HG03354 (cell line): ENCODE measurements around the gene AMOTL1.
"Not testable (repeated sequence)": the region's sequence is repeated elsewhere in the genome, so short reads cannot be mapped to it uniquely, and the experiment has no call there.

Experiments used
- ATAC-seq: cut with Tn5 transposase; IDR thresholded peaks from one replicate; pipeline ENCODE4 v1.9.1; 2021; ENCODE audit warnings: mild to moderate bottlenecking; ENCODE audit not compliant: unreplicated experiment, poor library complexity, severe bottlenecking

Gene AMOTL1

DNA sequence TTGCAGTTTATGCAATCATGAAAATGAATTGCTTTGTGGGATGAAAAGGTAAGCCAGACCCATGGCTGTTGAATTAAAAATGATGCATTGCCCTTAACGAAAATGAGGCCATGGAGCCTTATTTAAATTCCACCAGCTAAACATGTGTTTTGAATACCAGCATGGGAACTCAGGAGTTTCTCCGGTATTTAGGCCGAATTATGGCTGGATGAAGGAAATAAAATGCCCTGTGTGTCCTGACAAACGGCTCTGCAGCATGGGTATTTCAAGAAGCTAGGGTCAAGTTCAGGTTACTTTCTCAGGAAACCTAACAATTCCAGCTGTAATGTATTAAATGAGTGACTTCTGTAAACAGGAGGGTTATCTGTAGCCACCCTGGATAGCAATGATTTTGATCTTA lies 38.3 kb downstream of the AMOTL1 start:
- ATAC-seq = no peak

DNA sequence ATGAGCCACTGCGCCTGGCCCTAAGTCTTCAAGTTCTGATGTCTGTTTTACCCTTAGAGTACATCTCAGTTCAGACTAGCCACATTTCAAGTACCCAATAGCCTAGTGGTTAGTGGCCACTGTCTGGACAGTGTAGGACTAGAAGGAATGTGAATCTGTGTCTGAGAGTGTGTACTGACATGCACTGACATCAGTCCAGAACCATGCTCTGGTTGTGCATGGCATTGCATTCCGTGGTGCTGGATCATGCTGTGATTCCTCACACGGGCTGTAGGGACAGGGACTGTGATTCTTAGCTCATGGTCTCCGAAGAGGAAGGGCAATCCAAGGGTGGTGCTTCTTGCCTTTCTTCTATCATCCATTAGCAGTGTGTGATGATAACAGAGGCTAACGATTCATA lies 41.1 kb downstream of the AMOTL1 start:
- ATAC-seq = no peak

DNA sequence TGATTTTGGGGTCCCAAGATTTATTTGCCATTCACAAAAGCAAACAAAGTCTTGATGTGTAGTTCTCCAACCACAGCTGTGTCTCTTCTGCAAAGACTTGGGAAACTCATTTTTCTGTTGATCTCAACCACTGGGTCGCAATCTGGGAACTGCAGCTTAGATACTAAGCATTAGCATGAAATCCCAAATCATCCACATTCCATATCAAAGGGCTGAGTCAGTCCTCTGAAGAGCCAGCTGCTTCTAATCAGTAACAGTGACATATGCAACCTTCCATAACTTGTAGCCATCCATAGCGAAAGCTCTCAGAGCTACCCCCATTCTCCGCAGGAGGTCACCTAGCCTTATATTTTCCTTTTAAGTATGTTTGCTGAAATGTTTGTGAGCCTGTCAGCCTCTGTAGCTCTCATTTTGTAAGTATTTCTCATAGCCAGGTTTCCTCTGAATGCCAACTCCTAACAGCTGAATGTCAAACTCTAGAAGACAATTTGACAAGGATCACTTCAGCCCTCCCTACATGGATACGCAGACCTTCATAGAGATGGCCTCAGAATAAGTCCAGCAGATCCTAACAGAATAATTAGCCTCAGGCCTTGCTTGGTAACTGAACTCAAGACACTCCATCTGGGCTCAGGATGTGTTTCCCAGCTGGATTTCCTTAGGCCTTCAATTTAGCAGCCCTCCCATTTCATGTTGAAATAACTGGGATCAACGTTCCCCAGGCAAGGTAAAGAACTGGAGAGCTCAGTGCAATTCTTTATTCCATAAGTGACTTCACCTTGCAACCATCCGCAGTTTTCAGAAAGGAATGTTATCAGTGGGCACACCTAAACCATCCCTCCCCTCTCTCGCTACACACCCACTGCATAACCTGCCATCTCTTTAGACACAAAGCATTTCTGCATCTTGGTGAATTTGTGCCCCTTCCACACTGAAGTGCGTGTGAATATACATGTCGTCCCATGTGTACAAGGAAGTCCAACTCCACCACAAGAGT lies 44.9 kb downstream of the AMOTL1 start:
- not testable (repeated sequence) for ATAC-seq

DNA sequence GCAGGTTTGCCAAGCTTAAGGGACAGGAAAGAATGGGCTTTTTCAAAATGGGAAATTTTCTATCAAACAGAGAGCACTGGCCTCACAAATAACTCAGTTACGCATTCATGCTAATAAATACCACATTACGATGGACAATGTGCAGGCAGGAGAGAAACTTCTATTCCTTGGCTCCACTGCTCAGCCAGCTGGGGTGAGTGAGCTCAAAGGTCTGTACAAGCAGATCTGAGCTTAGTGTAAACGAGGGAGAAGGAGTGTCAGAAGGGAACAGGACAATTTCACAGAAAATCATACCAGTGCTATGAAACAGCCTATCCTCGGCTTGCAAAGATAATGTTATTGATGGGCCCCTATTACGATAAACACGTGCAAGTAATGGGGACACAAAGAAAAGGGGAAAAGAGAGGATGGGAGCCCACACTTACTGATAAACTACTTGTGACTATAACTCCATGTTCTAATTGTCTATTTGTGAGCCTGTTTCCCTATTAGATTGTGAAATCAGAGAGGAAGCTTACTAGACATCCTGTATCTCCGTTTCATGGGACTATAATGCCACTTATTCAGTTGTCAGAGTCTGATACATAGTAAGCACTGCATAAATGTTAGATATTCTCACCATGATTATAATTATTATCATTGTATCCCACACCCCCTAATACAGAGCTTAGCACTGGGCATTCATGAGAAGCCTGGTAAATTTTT lies 46.3 kb downstream of the AMOTL1 start:
- ATAC-seq = no peak

DNA sequence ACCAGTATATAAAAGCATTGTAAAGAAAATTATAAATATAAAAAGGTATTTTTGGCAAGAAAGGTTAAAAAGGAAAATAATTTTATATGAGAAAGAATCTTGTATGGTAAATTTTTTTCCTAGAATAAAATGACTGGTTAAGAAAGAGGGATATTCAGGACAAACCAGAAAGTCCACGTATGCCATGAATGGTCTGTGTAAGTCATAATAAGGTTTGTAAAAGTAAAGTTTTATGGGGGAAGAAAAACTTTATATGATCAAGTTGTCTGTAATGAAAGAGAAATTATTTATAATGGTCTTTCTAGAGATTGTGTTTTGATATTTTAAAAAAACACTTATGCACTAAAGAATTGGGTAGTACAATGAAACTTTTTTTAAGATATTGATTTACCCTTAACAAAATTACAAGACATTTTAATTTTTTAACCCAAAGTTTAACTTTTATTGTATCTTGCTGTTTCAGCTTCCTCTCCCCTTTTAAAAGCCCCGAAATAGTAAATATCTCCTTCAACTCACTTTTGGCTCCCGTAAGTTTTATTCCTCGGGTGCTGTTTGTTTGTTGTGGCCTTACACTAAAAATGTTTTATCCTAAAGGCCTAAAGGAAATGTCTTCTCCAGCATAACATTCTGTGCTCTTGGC lies 47.7 kb downstream of the AMOTL1 start:
- ATAC-seq = no peak

DNA sequence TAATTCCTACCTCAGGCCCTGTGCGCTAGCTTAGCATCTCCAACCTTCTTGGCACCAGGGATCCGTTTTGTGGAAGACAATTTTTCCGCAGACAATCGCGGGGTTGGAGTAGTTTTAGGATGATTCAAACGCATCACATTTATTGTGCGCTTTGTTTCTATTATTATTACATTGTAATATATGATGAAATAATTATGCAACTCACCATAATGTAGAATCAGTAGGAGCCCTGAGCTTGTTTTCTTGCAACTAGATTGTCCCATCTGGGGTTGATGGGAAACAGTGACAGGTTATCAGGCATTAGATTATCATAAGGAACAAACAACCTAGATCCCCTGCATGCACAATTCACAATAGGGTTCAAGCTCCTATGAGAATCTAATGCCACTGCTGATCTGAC lies 52.3 kb downstream of the AMOTL1 start:
- ATAC-seq = no peak

DNA sequence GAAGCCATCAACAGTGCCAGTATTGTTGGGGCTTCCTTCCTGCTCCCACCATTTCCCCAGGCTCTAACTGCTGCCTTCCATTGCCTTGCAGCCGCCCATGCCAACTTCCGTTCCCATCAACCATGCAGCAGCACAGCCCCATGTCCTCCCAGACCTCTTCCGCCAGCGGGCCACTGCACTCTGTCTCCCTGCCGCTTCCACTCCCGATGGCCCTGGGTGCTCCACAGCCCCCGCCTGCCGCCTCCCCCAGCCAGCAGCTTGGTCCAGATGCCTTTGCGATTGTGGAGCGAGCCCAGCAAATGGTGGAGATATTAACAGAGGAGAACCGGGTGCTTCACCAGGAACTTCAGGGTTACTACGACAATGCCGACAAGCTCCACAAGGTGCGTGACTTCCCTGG lies 53.3 kb downstream of the AMOTL1 start:
- ATAC-seq = no peak

DNA sequence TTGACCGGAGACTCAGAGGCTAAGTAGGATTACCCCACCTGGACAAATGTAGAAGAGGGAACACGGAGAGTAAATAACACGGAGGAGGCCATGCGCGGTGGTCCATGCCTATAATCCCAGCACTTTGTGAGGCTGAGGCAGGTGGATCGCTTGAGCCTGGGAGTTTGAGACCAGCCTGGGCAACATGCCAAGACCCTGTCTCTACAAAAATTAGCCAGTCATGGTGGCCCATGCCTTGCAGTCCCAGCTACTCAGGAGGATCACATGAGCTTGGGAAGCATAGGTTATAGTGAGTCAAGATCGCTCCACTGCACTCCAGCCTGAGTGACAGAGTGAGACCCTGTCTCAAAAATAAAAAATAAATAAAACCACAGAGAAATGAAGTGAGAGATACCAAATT lies 53.9 kb downstream of the AMOTL1 start:
- ATAC-seq = no peak

DNA sequence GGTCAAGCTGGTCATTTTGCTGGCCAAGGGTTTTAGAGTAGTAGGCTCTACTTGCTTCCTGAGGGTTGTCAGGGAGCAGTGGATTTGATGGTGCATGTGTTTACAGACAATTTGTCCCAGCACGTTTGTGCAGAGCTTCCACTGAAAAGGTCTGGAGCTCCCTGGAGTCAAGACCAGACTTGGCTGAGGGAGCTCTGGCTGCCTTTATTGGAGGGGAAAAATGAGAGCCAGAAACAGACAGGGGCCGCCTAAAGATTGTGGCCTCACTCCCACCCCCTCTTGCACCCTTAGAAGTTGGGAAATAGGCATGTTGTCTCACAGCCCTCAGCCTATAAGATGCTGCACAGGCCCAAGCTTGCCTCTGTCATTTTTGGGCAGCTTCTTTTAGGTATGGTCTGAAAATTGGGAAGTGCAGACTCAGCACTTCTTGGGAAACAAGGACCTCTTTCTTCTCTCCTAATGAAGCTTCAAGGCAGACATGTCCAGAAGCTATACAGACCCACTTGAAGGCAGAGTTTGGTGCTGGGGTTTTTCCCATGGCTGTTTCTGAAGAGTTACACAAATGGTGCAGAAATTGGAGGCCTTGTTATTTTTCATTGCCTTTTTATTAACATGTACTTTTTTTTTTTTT lies 55.1 kb downstream of the AMOTL1 start:
- no peak for ATAC-seq

DNA sequence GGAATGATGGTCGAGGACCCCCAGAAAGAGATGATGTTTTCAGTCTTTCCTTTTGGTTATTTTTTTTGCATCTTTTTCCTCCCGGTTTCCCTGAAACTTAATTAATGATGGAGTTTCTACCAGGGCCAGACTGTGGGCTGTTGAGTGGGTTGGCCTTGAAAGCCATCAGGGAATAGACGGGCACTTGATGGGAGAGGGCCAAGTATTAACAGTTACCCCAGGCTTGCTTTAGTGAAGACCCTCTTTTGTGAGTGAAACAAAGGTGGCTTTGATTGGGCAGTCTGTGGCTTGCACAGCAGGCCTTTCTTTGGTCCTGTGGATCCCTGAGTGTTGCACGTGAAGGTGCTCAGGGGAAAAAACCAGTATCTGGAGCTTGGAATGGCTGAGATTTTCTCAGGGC lies 56.9 kb downstream of the AMOTL1 start:
- no peak for ATAC-seq

DNA sequence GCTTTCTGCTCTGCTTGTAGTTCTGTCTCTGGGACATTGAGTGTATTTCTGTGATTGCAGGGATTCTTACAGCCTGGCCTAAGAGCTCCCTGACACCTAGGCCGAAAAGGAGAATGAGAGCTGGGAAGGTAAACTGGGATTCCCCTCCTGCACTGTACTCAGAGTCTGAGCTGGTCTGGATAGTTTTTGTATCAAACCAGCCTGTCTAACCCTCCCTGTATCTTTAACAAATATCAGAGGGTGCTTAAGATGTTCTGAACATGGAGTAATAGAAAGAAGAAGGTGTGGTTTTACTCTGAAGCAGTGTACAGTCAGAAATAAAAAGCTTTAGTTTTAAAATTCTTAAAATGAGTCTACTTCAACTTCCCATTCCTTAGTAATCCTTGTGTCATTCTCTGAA lies 57.3 kb downstream of the AMOTL1 start:
- ATAC-seq = no peak

DNA sequence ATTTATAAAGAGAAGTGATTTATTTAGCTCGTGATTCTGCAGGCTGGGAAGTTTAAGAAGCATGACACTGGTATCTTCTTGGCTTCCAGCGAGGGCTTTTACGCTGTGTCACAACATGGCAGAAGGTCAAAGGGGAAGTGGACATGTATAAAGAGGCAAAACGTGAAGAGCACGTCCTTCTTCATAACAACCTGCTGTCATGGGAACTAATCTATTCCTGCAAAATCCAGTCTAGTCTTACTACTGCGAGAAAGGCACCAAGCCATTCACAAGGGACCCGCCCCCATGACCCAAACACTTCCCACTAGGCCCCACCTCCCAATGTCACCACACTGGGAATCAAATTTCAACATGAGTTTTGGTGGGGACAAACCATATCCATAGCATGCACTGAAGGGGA lies 58.3 kb downstream of the AMOTL1 start:
- no peak for ATAC-seq

DNA sequence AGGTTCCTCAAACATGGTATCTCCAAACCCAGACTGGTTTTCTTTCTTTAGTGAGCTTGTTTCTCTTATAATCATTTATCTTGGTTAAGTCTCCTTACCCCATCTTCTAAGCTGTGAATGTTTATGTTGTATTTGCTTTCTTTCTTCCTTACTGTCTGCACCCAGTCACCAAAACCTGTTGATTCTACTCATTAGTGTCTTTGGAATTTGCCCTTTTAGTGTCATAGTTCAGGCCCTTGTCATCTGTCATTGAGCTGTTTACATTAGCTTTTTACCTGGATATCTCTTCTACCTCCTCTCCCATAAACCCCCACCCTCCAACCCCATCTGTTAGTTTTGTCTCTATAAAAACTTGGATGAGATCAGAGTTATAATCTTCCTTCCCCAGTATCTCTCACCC lies 59.9 kb downstream of the AMOTL1 start:
- no peak for ATAC-seq

DNA sequence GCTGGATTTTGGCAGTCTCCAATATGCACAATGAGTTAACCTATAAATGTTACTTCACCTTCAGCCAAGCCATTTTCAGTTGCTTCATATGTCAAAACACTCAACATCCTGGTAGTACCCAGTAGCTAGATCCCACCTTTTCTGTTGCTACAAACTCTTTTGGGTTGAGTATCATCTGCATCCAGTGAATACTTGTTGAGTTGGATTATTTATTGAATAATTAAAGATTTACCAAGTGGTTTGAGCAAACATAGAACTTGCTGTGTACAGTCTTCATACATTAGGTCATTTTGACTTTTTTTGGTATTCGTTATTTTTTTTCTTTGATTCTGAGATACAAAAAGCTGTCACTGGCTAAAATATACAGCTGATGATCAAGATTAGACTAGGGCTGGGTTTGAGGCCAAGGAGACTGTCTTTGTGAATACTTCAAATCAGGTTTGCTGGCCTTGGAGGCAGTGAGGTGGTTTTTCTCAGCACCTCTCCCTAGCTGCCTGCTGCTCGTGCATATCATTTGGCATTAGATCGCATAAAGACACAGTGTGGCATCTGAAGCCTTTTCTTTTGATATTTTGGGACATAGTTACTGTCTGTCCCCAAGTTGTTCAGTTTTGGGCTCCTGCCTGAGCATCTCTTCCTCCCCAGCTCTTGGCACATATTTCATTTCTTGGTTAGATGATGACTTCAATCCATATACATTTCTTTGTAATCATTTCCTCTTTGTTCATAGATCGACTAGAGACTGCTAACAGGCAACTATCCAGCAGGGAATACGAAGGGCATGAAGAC lies 62.8 kb downstream of the AMOTL1 start:
- ATAC-seq = no peak

DNA sequence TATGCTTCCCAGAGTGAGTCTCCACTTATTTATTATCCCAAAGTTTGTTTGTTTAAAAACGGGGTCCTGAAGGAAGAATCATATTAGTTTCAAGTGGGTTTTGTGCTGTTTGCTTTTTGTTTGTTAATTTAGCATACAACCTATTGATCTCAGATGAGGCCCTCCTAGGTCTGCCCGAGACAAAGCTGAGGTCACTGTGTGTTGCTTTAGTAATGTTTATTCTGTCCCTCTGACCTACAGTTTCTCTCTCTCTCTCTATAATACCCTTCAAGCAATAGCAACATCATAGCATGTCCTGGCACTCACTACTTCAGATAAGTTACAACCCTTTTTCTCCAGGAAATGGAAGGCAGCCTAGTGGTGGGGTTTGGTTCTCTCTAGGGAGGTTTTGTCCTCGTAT lies 63.4 kb downstream of the AMOTL1 start:
- no peak for ATAC-seq

DNA sequence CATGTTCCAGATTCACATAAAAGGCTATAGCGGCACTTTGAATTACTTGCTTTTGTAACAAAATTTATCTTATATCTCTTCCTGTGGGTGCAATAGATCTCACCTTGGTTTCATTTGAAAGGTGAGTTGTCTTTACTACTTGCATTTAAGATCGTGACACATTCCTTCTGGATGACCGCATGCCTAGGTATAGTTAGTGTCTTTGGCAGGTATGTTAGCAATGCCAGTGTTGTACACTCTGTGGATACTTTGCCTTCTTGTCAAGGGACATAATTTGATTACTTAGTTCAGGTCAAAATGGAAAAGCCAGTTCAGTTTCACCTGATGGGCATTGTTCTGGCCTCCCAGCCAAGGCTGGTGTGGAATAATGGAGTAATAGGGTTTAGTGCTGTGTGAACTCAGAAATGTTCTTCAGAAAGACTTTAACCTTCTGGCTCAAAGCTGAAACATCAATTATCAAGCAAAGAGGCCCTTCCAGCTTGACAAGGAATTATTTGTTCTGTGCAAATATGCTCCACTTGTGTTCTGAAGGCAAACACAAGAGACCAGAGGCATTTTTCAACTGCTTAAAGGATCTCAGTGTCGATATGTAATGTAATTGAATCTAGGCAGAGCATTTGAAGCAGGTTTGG lies 64.6 kb downstream of the AMOTL1 start:
- no peak for ATAC-seq

DNA sequence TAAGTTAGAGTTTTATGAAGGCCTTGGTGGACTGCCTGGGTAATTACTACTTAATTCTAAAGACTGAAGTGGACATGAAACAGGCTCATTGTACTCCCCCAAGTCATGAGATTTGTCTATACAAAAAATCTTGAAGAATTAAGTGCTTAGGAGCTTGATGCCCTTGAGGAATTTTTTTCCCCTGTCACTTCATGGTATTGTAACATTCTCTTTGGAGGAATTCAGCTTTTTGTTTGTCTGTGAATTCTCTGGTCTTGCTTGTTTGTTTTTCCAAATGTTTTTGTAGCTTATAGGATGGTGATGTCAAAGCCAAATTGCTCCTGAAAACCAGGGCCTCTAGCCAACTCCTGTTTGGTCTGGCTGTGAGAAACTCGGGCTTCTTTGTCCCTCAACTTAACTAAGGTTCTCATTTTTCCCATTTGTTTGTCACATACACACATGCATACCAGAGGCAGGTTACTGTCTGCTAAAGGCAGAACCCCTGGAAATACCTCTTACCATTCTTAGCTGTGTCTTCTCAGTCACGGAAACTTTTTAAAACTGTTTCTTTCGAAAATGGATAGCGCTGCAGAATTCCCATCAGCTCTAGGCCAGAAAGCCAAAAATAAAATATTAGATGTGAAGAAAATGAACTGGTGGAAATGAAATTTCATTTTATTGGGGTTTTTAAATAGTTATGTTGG lies 66.9 kb downstream of the AMOTL1 start:
- ATAC-seq = no peak

DNA sequence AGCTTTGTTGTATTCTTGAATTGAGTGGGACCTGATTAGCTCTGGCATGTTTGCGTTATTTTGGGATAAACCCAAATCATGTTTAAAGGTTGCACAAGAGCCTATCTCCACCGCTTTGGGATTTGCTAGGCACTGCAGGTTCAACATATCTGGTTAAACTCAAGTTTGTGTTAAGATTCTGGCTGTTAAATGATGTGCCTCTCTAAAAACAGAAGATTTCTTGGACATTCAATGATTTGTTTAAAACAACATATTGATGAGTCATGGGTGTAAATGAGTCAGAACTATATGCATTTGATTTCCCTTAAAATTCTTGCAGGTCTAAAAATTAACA lies 67.4 kb downstream of the AMOTL1 start:
- no peak for ATAC-seq

DNA sequence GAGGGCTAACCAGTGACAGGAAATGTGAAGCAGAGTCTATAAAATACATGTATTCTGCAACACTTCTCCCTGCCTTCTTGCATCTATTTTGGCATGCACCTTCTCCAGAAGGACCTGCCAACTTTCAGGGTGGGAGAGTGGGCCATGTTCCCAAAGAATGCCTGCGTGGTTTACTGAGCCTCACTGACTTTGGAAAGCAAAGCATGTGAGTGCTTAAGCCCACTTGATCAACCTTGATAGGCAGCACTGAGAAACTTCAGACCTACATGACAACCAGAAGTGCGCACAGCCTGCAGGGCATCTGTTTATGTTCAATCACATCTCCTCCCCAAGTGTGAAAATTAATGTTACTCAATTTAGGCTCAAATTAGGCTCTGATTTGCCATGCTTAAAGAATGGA lies 69.2 kb downstream of the AMOTL1 start:
- ATAC-seq = no peak
